NOMO-1 treated with dmso at 0.1 percent for 144 hours (cell line): ENCODE measurements around the gene ILF2.
"Not testable (repeated sequence)": the region's sequence is repeated elsewhere in the genome, so short reads cannot be mapped to it uniquely, and the experiment has no call there.

Experiments
- DNase-seq: peaks from one replicate; lab custom pipeline; 2025; ENCODE audit not compliant: unreplicated experiment; lab: John Stamatoyannopoulos, UW

The ILF2 gene

GRCh38 chr1:153649137-153649862 lies 21.5 kb downstream of the ILF2 start:
- DNase-seq: no peak

DNA sequence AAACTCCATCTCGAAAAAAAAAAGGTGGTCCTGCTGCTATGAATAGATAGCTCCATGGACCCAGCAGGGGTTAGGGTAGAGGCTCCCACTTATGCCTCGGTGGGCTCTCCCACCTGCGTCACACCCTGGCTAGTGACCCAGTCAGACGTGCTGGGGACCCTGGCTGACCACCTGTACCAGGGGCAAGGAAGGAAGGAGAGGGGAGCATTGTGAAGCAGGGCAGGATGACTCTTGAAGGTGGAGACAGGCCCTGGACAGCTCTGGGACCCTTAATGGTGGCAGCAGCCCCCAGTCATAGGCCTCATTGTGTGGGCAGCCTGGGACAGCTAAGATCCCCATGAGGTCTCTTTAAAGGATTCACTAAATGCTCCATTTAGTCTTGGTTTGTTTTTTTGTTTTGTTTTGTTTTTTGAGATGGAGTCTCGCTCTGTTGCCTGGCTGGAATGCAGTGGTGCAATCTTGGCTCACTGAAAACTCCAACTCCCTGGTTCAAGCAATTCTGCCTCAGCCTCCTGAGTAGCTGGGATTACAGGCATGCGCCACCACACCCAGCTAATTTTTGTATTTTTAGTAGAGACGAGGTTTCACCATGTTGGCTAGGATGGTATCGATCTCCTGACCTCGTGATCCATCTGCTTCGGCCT lies 22.7 kb downstream of the ILF2 start:
- no peak for DNase-seq

DNA sequence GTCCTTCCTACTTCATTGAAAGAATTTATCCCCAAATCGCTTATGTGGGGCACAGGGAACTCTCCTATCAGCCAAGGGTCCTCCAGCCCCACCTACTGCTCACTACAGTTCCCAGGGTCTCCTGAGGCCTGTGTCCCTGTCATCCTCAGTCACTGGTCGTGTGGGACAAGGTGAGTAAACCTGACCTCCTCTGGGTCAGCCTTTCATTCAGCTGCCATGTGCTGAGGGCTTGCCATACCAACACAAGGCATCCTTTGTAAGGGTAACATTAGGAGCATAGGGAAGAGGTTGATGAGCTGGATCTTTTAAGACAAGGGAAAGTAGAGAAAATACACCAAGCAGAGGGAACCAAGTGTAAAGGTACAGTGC lies 23.5 kb downstream of the ILF2 start:
- DNase-seq: no peak

DNA sequence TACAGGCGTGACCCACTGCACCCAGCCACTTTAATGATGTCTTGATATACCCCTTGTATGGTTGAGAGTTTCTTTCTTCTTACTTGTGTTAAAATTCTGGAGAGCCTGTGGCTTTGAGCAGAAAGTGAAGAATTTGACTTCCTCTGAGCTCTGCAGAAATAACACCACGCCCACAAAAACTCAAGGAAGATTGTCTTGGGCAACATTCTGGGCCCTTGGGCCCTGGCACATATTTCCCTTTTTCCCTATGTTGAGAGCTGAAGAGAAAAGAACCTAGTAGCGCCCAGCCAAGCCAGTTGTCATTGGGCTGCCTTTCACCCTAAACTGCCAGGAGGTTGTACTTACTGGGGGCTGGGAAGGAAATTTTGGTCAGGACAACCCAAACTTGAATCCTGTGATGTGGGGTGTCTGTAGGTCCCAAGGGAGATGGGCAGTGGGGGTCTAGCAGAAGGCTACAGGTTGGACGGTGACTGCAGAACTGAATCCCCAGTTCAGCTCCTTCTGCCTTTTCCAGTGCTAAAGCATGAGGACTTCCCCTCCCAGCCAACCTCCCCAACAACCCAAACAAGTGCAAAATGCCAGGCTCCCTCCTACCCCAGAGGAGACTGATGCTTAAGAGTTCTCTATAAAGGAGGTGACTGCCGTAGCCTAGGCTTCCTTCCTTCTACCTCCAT lies 24.0 kb downstream of the ILF2 start:
- peak; percentile 71 for DNase-seq

- no peak for DNase-seq
Measured at GRCh38 chr1:153643816-153644215, 27.0 kb downstream of the ILF2 start.

- no peak for DNase-seq
Measured at GRCh38 chr1:153643100-153643499, 27.7 kb downstream of the ILF2 start.

GRCh38 chr1:153642161-153642560 lies 28.6 kb downstream of the ILF2 start:
- no peak for DNase-seq

DNA sequence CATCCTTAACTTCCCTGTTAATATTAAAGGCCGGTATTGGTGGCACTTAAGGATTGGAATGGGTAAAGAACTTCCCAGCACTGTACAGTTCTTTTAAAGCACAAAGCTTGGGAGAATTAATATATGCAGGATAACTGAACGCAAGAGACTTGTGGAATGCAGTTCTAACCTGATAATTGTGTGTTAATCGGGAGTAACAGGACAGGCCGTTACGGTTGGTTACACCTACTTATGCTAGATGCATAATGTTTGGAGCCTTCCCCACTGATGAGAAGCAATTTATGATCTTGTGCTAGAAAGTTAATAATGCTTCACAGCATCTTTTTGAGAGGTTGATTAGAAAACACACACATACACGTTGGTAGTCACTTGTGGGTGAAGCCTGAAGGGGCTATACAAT lies 29.9 kb downstream of the ILF2 start:
- no peak for DNase-seq

DNA sequence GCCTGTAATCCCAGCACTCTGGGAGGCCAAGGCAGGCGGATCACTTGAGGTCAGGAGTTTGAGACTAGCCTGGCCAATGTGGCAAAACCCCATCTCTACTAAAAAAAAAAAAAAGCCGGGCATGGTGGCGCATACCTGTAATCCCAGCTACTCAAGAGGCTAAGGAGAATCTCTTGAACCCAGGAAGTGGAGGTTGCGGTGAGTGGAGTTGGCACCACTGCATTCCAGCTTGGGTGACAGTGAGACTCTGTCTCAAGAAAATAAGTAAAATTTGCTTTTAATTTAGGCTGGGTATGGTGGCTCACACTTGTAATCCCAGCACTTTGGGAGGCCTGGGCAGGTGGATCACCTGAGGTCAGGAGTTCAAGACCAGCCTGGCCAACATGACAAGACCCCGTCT lies 30.6 kb downstream of the ILF2 start:
- not testable (repeated sequence) for DNase-seq

DNA sequence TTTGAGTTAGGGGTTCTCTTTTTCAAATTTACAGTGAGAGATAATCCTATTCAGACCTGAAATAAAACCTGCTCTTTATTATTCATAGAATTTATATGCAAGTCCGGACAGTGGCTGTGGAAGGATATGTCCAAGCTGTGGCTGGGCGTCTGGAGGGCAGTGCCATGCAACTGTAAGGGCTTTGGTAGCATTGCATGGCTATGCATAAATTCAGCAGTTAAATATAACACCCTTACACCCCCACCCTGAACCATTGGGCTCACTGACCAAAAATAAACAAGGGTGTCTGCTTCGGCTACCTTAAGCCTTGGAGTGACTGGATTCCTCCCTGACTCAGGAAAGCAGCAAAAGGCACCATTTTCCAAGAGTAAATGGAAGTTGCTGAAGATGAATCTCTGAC lies 31.5 kb downstream of the ILF2 start:
- DNase-seq: no peak

DNA sequence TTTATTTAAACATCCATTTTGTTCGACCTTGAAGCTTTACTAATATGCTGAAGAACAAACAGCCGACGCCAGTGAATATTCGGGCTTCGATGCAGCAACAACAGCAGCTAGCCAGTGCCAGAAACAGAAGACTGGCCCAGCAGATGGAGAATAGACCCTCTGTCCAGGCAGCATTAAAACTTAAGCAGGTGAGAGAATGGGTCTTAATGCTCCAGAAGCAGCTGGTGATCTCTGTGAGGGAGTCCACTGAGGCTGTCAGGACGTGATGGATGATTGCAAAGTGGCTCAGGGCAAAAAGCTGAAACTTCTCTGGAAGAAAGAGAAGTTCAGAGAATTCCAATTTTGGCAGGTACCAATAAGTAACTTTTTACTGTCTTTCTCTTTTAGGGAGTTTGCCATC lies 32.5 kb downstream of the ILF2 start:
- DNase-seq: no peak

- DNase-seq: no peak
Measured at GRCh38 chr1:153636312-153636711, 34.5 kb downstream of the ILF2 start.

DNA sequence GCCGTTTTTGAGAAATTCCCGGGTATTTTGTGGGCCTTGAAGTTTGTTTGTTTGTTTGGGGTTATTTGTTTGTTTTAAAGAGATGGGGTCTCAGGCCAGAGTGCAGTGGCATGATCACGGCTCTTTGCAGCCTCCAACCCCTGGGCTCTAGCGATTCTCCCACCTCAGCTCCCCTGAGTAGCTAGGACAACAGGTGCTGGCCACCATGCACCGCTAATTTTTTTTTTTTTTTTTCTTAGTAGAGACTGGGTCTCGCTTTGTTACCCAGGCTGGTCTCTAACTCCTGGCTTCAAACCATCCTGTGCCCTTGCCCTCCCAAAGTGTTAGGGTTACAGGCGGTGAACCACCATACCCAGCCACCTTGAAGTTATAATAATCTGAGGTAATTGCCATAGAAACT lies 34.9 kb downstream of the ILF2 start:
- DNase-seq: no peak

DNA sequence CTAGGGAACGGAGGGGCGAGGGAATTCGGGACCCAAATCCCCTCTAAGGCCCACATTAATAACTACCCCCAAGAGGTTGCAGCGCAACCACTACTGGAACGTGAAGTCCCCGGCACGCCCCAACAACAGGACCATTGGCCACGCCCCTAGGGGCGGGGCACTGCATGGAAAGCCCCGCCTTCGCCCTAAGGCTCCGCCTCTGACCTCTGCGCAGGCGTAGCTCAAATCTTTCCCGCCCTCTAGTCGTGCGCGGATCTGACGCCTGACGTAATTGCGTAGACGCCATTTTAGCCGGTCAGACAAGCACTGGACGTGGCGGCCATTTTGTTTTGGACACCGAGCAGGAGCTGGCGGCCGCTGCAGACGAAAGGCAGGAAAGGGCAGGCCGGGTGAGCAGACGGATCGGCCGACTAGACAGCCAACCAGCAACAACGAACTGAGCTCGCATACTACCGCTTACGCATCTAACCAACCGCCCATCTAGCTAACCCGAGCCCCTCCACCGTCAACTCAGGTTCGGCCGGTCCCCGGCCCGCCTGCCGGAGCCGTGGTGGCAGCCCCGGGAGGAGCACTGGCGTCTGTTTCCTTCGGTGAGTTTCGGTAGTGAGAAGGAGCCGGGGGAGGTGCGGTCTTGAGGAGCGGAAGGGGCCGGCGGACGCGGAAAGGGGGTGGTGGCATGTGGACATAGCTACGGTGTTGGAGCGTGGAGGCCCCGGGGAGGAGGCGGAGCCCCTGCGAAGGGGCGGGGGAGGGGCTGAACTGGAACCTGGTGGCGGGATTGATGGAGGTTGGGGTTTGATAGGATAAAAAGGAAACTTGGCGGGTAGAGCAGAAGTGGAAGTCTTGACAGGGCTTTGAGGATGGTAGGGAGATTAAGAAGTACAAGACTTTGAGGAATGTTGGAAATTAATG lies 36.8 kb downstream of the ILF2 start, which contains the start of gene CHTOP:
Gene CHTOP, plus strand, starts transcription at position 313 of the 912 bp plus-strand sequence. CDS start 2,523 bp downstream, outside the sequence.
- DNase-seq: peak; percentile 96

GRCh38 chr1:153633161-153633753 lies 37.5 kb downstream of the ILF2 start:
- DNase-seq: no peak

GRCh38 chr1:153631047-153632022 lies 39.5 kb downstream of the ILF2 start:
- no peak for DNase-seq

DNA sequence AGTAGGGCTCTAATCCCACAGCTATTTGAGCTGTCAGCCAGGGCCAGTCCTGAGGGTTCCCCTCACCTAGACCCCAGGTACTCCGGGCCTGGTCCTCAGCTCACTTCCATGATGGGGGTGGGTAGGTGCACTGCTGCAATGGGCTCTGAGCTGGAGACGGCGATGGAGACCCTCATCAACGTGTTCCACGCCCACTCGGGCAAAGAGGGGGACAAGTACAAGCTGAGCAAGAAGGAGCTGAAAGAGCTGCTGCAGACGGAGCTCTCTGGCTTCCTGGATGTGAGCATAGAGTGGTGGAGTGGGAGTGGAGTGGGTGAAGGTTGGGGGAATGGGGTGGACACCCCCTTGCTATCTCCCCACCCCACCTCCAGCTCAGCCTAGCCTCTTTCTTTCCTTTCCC lies 40.4 kb downstream of the ILF2 start:
- no peak for DNase-seq

DNA sequence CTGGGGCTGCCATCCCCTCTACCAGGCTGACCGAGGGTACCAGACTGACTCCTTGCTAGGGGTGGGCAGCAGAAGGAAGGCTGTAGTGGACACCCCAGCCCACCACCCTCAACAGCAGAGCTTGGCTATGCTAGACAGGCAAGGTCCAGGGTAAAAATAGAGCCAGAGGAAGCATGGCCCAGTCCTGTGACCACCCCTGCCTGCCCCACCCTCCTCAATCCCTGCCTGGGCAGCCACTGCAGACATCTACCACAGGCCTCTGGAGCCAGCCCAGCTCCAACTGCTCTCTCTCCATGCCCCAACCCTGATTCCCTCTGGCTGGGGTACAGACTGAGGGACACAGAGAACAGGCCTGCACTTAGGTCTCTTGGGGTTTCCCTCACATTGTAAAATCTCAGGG lies 40.8 kb downstream of the ILF2 start:
- DNase-seq: no peak

DNA sequence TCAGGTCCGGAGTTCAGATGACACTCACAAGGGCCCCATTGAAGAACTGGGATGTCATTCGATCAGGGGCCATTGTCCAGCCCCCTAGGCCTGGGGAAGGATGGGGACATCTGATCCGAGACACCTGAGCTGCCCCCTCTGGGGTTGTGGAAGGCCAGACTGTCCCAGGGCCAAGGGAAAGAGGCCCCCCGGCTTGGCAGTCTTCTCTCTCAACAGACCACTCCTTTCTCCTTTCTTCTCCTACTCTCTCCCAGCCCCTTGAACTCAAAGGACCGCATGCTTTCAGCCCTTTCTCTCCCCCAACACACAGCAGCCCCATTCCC lies 41.5 kb downstream of the ILF2 start:
- DNase-seq: no peak
